CD4-positive, alpha-beta T cell treated with Interleukin-10 for 1 hour (primary cell): ENCODE data around the gene FBXW5.

ENCODE experiments used
- DNase-seq: peaks from one replicate; pipeline ENCODE4 v3.0.0-alpha.2; 2020

FBXW5 gene

DNA sequence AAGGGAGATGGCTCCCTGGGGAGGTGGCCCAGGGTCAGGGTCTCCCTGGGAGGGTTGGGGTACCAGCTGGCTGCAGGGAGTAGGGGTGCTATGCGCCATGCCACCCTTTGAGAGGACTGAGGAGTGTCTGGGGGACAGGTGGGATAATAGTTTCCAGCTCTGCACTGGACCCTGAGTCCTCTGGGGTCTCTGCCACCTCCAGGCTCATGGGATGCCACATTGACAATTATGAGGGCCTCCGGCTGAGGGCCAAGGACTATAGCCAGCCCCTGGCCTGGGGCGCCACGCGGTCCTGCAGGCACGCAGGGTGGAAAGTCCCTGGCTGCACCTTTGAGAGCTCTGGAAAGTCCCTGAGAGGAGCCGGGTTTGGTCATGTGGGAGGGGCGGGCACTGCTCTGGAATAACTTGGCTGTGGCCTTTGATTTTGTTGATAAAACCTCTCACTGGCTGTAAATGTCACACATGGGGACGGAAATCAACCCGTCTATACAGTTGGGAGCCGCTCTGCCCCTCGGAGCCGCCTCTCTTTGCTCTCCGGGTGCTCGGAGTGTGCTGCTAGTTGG, 42.2 kb downstream of the FBXW5 start:
- peak; percentile 90 for DNase-seq

DNA sequence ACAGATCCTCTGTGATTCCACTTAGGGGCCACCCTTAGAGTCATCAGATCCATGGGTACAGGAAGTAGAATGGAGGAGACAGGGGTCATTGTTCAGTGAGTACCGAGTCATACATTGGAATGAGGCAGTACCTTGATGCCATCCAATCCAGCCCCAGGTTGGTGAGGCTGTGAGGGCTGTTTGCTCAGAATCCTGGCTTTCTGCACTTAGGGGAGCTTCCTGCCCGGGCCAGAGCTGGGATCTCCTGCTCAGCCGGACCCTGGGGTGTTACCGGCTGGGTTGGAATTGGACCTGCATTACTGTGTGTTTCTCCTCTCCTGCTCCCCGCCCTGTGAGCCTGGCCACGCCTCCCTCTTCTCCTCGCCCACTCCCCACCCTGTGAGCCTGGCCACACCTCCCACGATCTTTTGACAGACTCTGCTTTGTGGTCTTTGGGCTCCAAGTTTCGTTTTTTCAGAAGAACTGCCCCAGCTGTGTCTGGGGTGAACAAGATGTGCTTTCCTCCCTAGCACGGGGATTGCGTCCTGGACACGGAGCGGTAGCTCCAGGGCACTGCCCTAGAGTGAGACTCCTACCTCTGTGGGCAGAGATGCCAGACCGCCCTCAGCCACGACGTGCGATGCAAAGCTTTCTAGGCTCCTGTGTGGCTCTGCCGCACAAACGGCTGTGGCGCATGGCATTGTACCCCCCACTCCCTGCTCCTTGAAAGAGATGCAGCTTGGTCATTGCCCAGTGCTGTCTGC, 42.9 kb downstream of the FBXW5 start:
- peak; percentile 78 for DNase-seq

DNA sequence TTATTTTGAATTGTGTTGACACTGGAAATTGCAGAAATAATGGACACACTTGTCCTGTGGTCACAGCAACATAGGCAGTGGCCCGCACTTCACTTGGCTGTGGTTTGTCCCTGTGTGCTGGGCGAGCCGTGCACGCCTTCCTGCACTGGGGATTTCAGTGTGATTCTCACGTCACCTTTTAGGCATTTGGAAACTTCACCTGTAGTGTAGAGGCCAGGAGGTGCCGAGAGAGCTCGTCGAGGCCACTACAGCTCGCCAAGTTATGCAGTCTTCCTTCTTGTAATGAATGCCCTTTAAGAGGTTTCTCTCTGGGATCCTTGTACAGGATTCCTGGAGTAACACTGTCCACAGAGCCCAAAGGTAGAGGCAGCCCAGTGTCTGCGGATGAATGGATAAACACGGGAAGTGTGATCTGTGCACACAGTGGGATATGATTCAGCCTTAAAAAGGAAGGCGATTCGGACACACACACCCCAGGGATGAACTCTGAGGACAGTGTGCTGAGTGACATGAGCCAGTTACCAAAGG, 43.5 kb downstream of the FBXW5 start:
- no peak for DNase-seq

DNA sequence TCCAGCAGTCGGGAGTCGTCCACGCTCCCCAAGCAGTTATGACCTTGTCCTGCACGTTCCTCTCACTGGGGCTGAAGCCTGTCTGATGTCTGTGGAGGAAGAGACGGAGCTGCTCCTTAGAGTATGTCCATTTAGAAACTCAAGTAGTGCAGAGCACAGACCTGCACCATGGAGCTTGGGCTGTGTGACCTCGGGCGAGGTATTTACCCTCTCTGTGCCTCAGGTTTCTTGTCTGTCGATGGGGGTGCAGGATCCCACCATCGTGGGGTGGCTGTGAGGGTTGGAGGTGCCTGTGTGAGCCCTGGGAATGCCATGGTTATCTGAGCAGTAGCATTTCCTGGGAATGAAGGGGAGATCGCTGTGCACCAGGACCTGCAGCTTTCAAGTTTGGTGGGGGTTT, 44.0 kb downstream of the FBXW5 start:
- no peak for DNase-seq

DNA sequence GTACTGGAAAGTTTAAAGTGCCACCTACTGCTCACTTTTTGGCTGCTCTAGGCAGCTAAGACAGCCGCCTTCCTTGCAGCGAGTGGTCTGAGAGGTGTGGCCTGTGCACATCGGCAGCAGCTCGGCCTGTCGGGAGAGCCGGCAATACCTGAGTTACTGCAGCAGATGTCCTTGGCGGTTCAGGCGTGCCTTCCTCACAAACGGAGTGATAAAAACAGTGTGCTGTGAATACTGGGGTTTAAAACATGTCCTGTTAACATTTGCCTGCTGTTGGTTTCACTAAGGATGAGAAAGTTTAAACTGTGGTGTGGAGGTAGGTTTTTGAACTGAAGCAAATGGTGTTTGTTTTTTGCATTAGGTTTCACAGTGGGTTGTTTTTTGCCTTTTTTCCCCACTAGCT, 45.3 kb downstream of the FBXW5 start:
- DNase-seq = no peak

DNA sequence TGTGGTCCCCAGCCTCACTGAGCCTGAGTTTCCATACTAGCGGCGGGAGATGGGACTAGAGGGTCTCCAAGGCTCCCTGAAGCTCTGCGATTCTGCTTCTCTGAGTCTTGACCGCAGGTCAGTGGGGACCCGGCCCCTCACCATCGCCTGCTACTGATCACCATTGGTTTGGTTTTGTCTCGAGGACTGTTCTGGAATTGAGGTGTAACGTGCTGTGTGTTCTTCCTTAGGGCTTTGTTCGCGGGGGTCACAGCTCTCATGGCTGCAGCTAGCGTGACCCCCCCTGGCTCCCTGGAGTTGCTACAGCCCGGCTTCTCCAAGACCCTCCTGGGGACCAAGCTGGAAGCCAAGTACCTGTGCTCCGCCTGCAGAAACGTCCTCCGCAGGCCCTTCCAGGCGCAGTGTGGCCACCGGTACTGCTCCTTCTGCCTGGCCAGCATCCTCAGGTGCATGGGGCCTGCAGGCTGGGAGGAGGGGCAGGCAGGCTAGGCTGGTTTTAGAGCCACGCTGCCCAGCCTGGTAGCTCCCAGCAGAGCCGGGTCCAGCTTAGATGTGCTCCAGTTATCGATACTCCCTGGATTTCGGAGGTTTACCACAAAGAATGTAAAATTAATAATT, 45.9 kb downstream of the FBXW5 start:
- DNase-seq = no peak

DNA sequence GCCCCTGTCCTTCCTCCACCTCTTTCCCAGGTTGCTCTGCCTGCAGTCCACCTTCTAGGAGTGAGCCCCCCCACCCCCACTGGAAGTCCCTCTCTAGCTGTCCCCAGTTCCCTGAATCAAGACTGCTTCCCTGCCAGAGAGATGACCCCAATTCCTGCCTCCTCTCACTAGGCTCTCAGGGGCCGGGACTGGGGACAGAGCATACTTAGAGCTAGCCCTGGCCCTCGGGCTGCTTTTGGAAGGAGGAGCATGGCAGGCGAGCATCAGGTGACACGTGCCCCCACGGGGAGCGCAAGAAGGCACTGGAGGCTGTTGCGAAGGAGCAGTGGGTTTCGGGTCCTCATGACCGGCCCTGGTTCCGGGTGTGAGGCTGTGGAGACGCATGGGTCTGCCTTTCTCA, 48.5 kb downstream of the FBXW5 start:
- no peak for DNase-seq

DNA sequence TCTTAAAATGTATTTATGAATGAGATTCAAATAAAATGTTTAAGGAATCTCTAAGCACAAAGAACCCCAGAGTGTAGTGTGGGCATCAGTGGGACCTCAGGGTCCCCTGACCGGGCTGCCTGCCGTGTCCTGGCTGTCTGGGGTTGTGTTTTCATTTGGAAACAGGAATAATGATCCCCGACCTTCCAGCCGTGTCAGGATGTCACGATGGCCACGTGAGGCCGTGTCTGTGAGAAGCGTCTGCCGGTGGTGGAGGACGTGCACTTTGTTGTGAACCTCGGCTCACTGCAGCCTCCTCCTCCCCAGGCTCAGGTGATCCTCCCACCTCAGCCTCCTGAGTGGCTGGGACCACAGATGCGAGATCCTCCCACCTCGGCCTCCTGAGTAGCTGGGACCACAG, 53.9 kb downstream of the FBXW5 start:
- DNase-seq = no peak
